ENCODE results near the gene PSMB10.
"Not testable (repeated sequence)": the region's sequence is repeated elsewhere in the genome, so short reads cannot be mapped to it uniquely, and the experiment has no call there.

Gene PSMB10

GRCh38 chr16:67941469-67942199 lies 5.0 kb upstream of the PSMB10 start:
- H3K9me3 ChIP-seq (ENCODE audit: control insufficient read depth, low read length) = no peaks in the 10 kb centered on the region
- H3K27me3 ChIP-seq (ENCODE audit: control insufficient read depth, insufficient read depth, low read length, poor library complexity, severe bottlenecking) = no peaks in the 10 kb centered on the region
- no peak overlapping the region for H3K4me3 ChIP-seq (ENCODE audit: insufficient read depth, low read depth, low read length)
- no peaks in the 10 kb centered on the region for H3K36me3 ChIP-seq (ENCODE audit: control insufficient read depth, insufficient read depth, low read length)
- 88 to 92% methylated on average over 9 of the region's 9 CpGs for WGBS, 2 experiments
- H3K4me1 ChIP-seq (ENCODE audit: control insufficient read depth, insufficient read depth, low read length) = peaks cover 27% of the 10 kb centered on the region
- H3K27ac ChIP-seq (ENCODE audit: insufficient read depth, low read depth, low read length, poor library complexity, severe bottlenecking) = no peak overlapping the region

GRCh38 chr16:67940446-67941089 lies 3.9 kb upstream of the PSMB10 start:
- H3K4me3 ChIP-seq (ENCODE audit: insufficient read depth, low read depth, low read length) = no peak overlapping the region
- H3K4me1 ChIP-seq (ENCODE audit: control insufficient read depth, insufficient read depth, low read length) = peaks cover 27% of the 10 kb centered on the region
- H3K27me3 ChIP-seq (ENCODE audit: control insufficient read depth, insufficient read depth, low read length, poor library complexity, severe bottlenecking) = no peaks in the 10 kb centered on the region
- H3K36me3 ChIP-seq (ENCODE audit: control insufficient read depth, insufficient read depth, low read length) = no peaks in the 10 kb centered on the region
- no peaks in the 10 kb centered on the region for H3K9me3 ChIP-seq (ENCODE audit: control insufficient read depth, low read length)
- WGBS, 2 experiments = 88 to 94% methylated on average over 5 of the region's 5 CpGs
- no peak overlapping the region for H3K27ac ChIP-seq (ENCODE audit: insufficient read depth, low read depth, low read length, poor library complexity, severe bottlenecking)

- 94 to 95% methylated on average over 33 of the region's 33 CpGs for WGBS, 2 experiments
- Histone ChIP-seq H3K9me3 (ENCODE audit: control insufficient read depth, low read length) (no peaks in the 10 kb centered on the region), H3K4me3 (ENCODE audit: insufficient read depth, low read depth, low read length) (no peak overlapping the region)
Observed at GRCh38 chr16:67939507-67940445, 3.1 kb upstream of the PSMB10 start.

GRCh38 chr16:67937713-67938112 lies 1.1 kb upstream of the PSMB10 start:
- H3K9me3 ChIP-seq (ENCODE audit: control insufficient read depth, low read length); H3K36me3 ChIP-seq (ENCODE audit: control insufficient read depth, insufficient read depth, low read length); H3K27ac ChIP-seq (ENCODE audit: insufficient read depth, low read depth, low read length, poor library complexity, severe bottlenecking); H3K4me3 ChIP-seq (ENCODE audit: insufficient read depth, low read depth, low read length); H3K27me3 ChIP-seq (ENCODE audit: control insufficient read depth, insufficient read depth, low read length, poor library complexity, severe bottlenecking): not testable (repeated sequence)
- WGBS, 2 experiments = 91 to 94% methylated on average over 5 of the region's 5 CpGs
- peaks cover 16% of the 10 kb centered on the region for H3K4me1 ChIP-seq (ENCODE audit: control insufficient read depth, insufficient read depth, low read length)

More at GRCh38 chr16:67939507-67940445, 3.1 kb upstream of the PSMB10 start:
- Histone ChIP-seq H3K36me3 (ENCODE audit: control insufficient read depth, insufficient read depth, low read length) (no peaks in the 10 kb centered on the region), H3K4me1 (ENCODE audit: control insufficient read depth, insufficient read depth, low read length) (peaks cover 27% of the 10 kb centered on the region), H3K27me3 (ENCODE audit: control insufficient read depth, insufficient read depth, low read length, poor library complexity, severe bottlenecking) (no peaks in the 10 kb centered on the region), H3K27ac (ENCODE audit: insufficient read depth, low read depth, low read length, poor library complexity, severe bottlenecking) (no peak overlapping the region)

- WGBS, 2 experiments = 52% methylated on average over 6 of the region's 6 CpGs
- no peak overlapping the region for H3K27ac ChIP-seq (ENCODE audit: insufficient read depth, low read depth, low read length, poor library complexity, severe bottlenecking)
- H3K36me3 ChIP-seq (ENCODE audit: control insufficient read depth, insufficient read depth, low read length) = no peaks in the 10 kb centered on the region
- H3K27me3 ChIP-seq (ENCODE audit: control insufficient read depth, insufficient read depth, low read length, poor library complexity, severe bottlenecking) = no peaks in the 10 kb centered on the region
- peaks cover 16% of the 10 kb centered on the region for H3K4me1 ChIP-seq (ENCODE audit: control insufficient read depth, insufficient read depth, low read length)
- no peaks in the 10 kb centered on the region for H3K9me3 ChIP-seq (ENCODE audit: control insufficient read depth, low read length)
- H3K4me3 ChIP-seq (ENCODE audit: insufficient read depth, low read depth, low read length) = peak overlapping the region; percentile 96
Observed at GRCh38 chr16:67936880-67937605, 393 bp upstream of the PSMB10 start.

GRCh38 chr16:67935402-67936123 lies 1.1 kb downstream of the PSMB10 start:
- Histone ChIP-seq H3K9me3 (ENCODE audit: control insufficient read depth, low read length) (no peaks in the 10 kb centered on the region), H3K27me3 (ENCODE audit: control insufficient read depth, insufficient read depth, low read length, poor library complexity, severe bottlenecking) (no peaks in the 10 kb centered on the region), H3K4me1 (ENCODE audit: control insufficient read depth, insufficient read depth, low read length) (peaks cover 16% of the 10 kb centered on the region), H3K27ac (ENCODE audit: insufficient read depth, low read depth, low read length, poor library complexity, severe bottlenecking) (no peak overlapping the region), H3K4me3 (ENCODE audit: insufficient read depth, low read depth, low read length) (peak overlapping the region; percentile 96), H3K36me3 (ENCODE audit: control insufficient read depth, insufficient read depth, low read length) (no peaks in the 10 kb centered on the region)
- whole genome bisulfite sequencing, 2 experiments = 0 to 1% methylated on average over 55 of the region's 55 CpGs

GRCh38 chr16:67935101-67935401 lies 1.6 kb downstream of the PSMB10 start:
- no peaks in the 10 kb centered on the region for H3K27me3 ChIP-seq (ENCODE audit: control insufficient read depth, insufficient read depth, low read length, poor library complexity, severe bottlenecking)
- H3K9me3 ChIP-seq (ENCODE audit: control insufficient read depth, low read length) = no peaks in the 10 kb centered on the region
- peak overlapping the region; percentile 96 for H3K4me3 ChIP-seq (ENCODE audit: insufficient read depth, low read depth, low read length)
- H3K27ac ChIP-seq (ENCODE audit: insufficient read depth, low read depth, low read length, poor library complexity, severe bottlenecking) = no peak overlapping the region
- 10 to 12% methylated on average over 13 of the region's 13 CpGs for WGBS, 2 experiments
- no peaks in the 10 kb centered on the region for H3K36me3 ChIP-seq (ENCODE audit: control insufficient read depth, insufficient read depth, low read length)
- peaks cover 16% of the 10 kb centered on the region for H3K4me1 ChIP-seq (ENCODE audit: control insufficient read depth, insufficient read depth, low read length)

GRCh38 chr16:67934306-67935100 lies 2.1 kb downstream of the PSMB10 start:
- H3K36me3 ChIP-seq (ENCODE audit: control insufficient read depth, insufficient read depth, low read length) = no peaks in the 10 kb centered on the region
- no peaks in the 10 kb centered on the region for H3K27me3 ChIP-seq (ENCODE audit: control insufficient read depth, insufficient read depth, low read length, poor library complexity, severe bottlenecking)
- peaks cover 16% of the 10 kb centered on the region for H3K4me1 ChIP-seq (ENCODE audit: control insufficient read depth, insufficient read depth, low read length)
- no peaks in the 10 kb centered on the region for H3K9me3 ChIP-seq (ENCODE audit: control insufficient read depth, low read length)
- no peak overlapping the region for H3K27ac ChIP-seq (ENCODE audit: insufficient read depth, low read depth, low read length, poor library complexity, severe bottlenecking)
- 73 to 74% methylated on average over 13 of the region's 13 CpGs for WGBS, 2 experiments
- H3K4me3 ChIP-seq (ENCODE audit: insufficient read depth, low read depth, low read length) = peak overlapping the region; percentile 96

GRCh38 chr16:67933805-67934204 lies 2.8 kb downstream of the PSMB10 start:
- Histone ChIP-seq H3K27me3 (ENCODE audit: control insufficient read depth, insufficient read depth, low read length, poor library complexity, severe bottlenecking) (no peaks in the 10 kb centered on the region), H3K4me3 (ENCODE audit: insufficient read depth, low read depth, low read length) (no peak overlapping the region), H3K9me3 (ENCODE audit: control insufficient read depth, low read length) (no peaks in the 10 kb centered on the region), H3K27ac (ENCODE audit: insufficient read depth, low read depth, low read length, poor library complexity, severe bottlenecking) (no peak overlapping the region), H3K36me3 (ENCODE audit: control insufficient read depth, insufficient read depth, low read length) (no peaks in the 10 kb centered on the region), H3K4me1 (ENCODE audit: control insufficient read depth, insufficient read depth, low read length) (peaks cover 16% of the 10 kb centered on the region)
- WGBS, 2 experiments = 95% methylated on average over 7 of the region's 7 CpGs

Data from ectodermal cell (in vitro differentiated cells).